OCI-LY7 (cell line): ENCODE measurements around the gene SOX12. TPM values are rescaled to one million over a fixed set of nuclear protein-coding genes. Genes with fewer than 3 reads are reported as not detected.

Experiments
- BruUV-seq: library from RNA; stranded (reverse); fragments of 400-500 nt; replicated peaks from 2 replicates; lab custom pipeline; 2021; lab: Mats Ljungman, UMichigan
- CTCF ChIA-PET: fragments of 300-600 bp; sonication (Branson Sonifier 250); formaldehyde crosslinking; loops from one replicate; lab custom pipeline; 2022; ENCODE audit warnings: antibody characterized with exemption; ENCODE audit not compliant: unreplicated experiment; lab: Charles Lee
- POLR2A ChIA-PET: fragments of 300-600 bp; sonication (Branson Sonifier 250); formaldehyde crosslinking; loops from one replicate; lab custom pipeline; 2022; ENCODE audit warnings: antibody characterized with exemption; lab: Charles Lee
- DNase-seq: peaks from one replicate; pipeline ENCODE4 v3.0.0-alpha.2; 2015; ENCODE audit warnings: low spot score
- H2AFZ ChIP-seq: fragments of 200-600 bp; sonication (generic), shearing (Covaris generic); 2 replicates; pipeline ENCODE4 v1.6.1; 2014; ENCODE audit warnings: mild to moderate bottlenecking, antibody characterized with exemption, low read length, moderate library complexity
- H3K27ac ChIP-seq: fragments of 200-600 bp; sonication (generic); 2 replicates; pipeline ENCODE4 v1.5.1; 2014; ENCODE audit warnings: mixed run types, low read depth, mild to moderate bottlenecking, moderate library complexity, low read length, inconsistent platforms; ENCODE audit not compliant: poor library complexity, severe bottlenecking
- H3K36me3 ChIP-seq: fragments of 200-600 bp; sonication (generic); 2 replicates; pipeline ENCODE4 v1.6.1; 2014; ENCODE audit warnings: mild to moderate bottlenecking, antibody characterized with exemption, low read length, moderate library complexity, mixed read lengths; ENCODE audit not compliant: insufficient read depth
- H3K4me1 ChIP-seq: fragments of 200-600 bp; sonication (generic); 2 replicates; pipeline ENCODE4 v1.5.1; 2014; ENCODE audit warnings: mild to moderate bottlenecking, low read length; ENCODE audit not compliant: insufficient read depth, poor library complexity, severe bottlenecking
- H3K4me2 ChIP-seq: fragments of 200-600 bp; sonication (generic); 2 replicates; pipeline ENCODE4 v1.6.1; 2014; ENCODE audit warnings: mild to moderate bottlenecking, low read length
- H3K4me3 ChIP-seq: fragments of 200-600 bp; sonication (generic); 2 replicates; pipeline ENCODE4 v1.5.1; 2014; ENCODE audit warnings: mild to moderate bottlenecking, low read depth, low read length; ENCODE audit not compliant: poor library complexity, severe bottlenecking
- H3K79me2 ChIP-seq: fragments of 200-600 bp; sonication (generic); 2 replicates; pipeline ENCODE4 v1.6.1; 2016; ENCODE audit warnings: low read depth, mild to moderate bottlenecking, low read length, moderate library complexity, mixed read lengths; ENCODE audit not compliant: insufficient read depth
- H3K9me2 ChIP-seq: fragments of 200-600 bp; sonication (generic); 2 replicates; pipeline ENCODE4 v1.6.1; 2016; ENCODE audit warnings: mild to moderate bottlenecking, low read length, mixed read lengths; ENCODE audit not compliant: insufficient read depth
- H3K9me3 ChIP-seq: fragments of 200-600 bp; sonication (generic); 2 replicates; pipeline ENCODE4 v1.6.1; 2014; ENCODE audit warnings: mild to moderate bottlenecking, mixed run types, low read length, mixed read lengths
- H4K20me1 ChIP-seq: fragments of 200-600 bp; sonication (generic); 2 replicates; pipeline ENCODE4 v1.6.1; 2014; ENCODE audit warnings: mild to moderate bottlenecking, antibody characterized with exemption, low read length, moderate library complexity, mixed read lengths; ENCODE audit not compliant: insufficient read depth
- EZH2phosphoT487 ChIP-seq: fragments of 200-600 bp; sonication (generic); IDR thresholded peaks from 2 replicates; pipeline ENCODE4 v1.6.1; 2018; ENCODE audit warnings: low read depth, borderline replicate concordance, mild to moderate bottlenecking, mixed run types, antibody characterized with exemption, low read length, moderate library complexity, mixed read lengths
- intact Hi-C: fragments of 100-400 bp; cut with micrococcal nuclease; formaldehyde crosslinking; loops from one replicate; pipeline ENCODE4 v1.10.0; 2022; ENCODE audit not compliant: unreplicated experiment
- total RNA-seq, 2 experiments: library from RNA; depleted of rRNA in 1 of 2; stranded (reverse); fragments of >200 nt in 1 of 2; shearing (Covaris generic) in 1 of 2; gene quantifications; 2 replicates each; pipeline ENCODE4 v1.2.3, GENCODE V29; 2014 to 2022
- TF ChIP-seq, protein P1 (sequence below): fragments of 200-600 bp; sonication (generic); conservative IDR thresholded peaks from 2 replicates; pipeline ENCODE4 v1.5.1; 2014; ENCODE audit warnings: mild to moderate bottlenecking, antibody characterized with exemption, low read length, moderate library complexity, mixed read lengths

The SOX12 gene
- total RNA-seq, 2 experiments from 2014 or later: 16.4 to 43.8 TPM

DNA sequence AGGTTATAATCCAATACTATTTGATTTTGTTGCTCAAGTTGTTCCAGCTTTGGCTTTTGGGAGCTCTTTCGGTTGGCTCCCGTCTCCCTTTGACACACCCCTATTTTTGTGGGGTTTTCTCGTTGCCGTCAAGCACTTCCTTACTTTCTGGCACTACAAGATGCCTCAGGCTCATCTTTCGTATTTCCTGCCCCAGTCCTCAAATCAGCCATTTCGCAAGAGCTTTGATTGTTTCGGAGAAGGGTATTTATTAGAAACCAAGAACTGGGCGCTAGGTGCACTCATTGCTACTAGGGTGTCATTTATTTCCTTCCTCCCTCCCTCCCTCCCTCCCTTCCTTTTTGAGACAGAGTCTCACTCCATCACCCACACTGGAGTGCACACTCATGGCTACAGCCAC, 13.3 kb upstream of the SOX12 start:
- Histone ChIP-seq H2AFZ (no peak overlapping the region), H3K9me2 (no peaks in the 10 kb centered on the region), H3K9me3 (no peaks in the 10 kb centered on the region), H4K20me1 (no peaks in the 10 kb centered on the region), H3K36me3 (no peaks in the 10 kb centered on the region), H3K4me1 (peaks cover 17% of the 10 kb centered on the region), H3K4me2 (no peak overlapping the region), H3K27ac (no peak overlapping the region), H3K79me2 (no peaks in the 10 kb centered on the region), H3K4me3 (no peak overlapping the region)
- TF ChIP-seq, protein P1, sequence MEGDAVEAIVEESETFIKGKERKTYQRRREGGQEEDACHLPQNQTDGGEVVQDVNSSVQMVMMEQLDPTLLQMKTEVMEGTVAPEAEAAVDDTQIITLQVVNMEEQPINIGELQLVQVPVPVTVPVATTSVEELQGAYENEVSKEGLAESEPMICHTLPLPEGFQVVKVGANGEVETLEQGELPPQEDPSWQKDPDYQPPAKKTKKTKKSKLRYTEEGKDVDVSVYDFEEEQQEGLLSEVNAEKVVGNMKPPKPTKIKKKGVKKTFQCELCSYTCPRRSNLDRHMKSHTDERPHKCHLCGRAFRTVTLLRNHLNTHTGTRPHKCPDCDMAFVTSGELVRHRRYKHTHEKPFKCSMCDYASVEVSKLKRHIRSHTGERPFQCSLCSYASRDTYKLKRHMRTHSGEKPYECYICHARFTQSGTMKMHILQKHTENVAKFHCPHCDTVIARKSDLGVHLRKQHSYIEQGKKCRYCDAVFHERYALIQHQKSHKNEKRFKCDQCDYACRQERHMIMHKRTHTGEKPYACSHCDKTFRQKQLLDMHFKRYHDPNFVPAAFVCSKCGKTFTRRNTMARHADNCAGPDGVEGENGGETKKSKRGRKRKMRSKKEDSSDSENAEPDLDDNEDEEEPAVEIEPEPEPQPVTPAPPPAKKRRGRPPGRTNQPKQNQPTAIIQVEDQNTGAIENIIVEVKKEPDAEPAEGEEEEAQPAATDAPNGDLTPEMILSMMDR: no peak
- no peak for TF ChIP-seq EZH2phosphoT487
- no TSS peak for BruUV-seq
- intact Hi-C loops: no loop called here
- POLR2A ChIA-PET: interaction anchor here (0.5 to 1.5 kb wide), 3 partner anchors 12 to 28 kb away, joined by 3 to 4 read pairs (median 4); partner anchors contain the start of gene SOX12
- DNase-seq: no peak
- CTCF ChIA-PET: no interaction called here

DNA sequence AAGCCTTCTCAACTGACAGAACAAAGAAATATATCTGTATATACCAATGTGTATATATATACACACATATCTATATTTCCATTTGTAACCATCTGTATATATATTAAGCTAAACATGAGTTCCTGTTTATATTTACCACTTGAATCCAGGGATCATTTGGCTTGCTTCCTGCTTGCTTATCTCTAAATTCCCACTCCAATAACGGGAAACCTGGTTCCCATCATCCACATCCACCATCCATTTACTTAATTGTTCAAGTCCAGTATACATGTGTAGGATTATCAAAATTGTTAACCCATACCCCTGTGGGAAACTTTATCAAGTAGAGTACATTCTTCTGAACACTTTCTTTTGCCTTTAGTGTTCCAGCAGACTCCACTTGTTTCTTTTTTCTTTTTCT, 12.5 kb upstream of the SOX12 start:
- Histone ChIP-seq H3K36me3 (no peaks in the 10 kb centered on the region), H2AFZ (no peak overlapping the region), H4K20me1 (no peaks in the 10 kb centered on the region), H3K4me3 (no peak overlapping the region), H3K9me2 (no peaks in the 10 kb centered on the region), H3K27ac (no peak overlapping the region), H3K79me2 (no peaks in the 10 kb centered on the region), H3K4me1 (peaks cover 17% of the 10 kb centered on the region), H3K9me3 (no peaks in the 10 kb centered on the region), H3K4me2 (no peak overlapping the region)
- no peak for DNase-seq
- CTCF ChIA-PET: no interaction called here
- TF ChIP-seq, protein P1: no peak
- no peak for TF ChIP-seq EZH2phosphoT487
- BruUV-seq: no TSS peak
- intact Hi-C loops: no loop called here
- POLR2A ChIA-PET: interaction anchor here (0.7 to 1.5 kb wide), 3 partner anchors 11 to 193 kb away, joined by 3 to 4 read pairs (median 3); partner anchors contain the start of gene SOX12

DNA sequence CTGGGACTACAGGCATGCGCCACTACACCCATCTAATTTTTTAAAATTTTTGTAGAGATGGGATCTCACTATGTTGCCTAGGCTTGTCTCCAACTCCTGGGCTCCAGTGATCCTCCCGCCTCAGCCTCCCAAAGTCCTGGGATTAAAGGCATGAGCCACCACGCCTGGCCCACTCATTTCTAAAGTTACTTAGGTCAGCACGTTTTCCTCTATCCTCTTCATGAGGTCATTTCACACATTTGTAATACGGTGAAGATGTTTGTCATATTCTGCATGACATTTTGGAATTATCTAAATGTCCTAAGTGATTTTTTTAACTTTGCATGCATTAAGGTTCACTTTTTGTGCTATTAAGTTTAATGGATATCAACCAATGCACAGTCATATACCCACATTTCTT, 11.9 kb upstream of the SOX12 start:
- no peak for DNase-seq
- H3K4me2 ChIP-seq: no peak overlapping the region
- no peaks in the 10 kb centered on the region for H3K79me2 ChIP-seq
- no peaks in the 10 kb centered on the region for H3K9me2 ChIP-seq
- no peak overlapping the region for H3K27ac ChIP-seq
- peaks cover 17% of the 10 kb centered on the region for H3K4me1 ChIP-seq
- intact Hi-C loops: no loop called here
- ChIA-PET CTCF (no interaction called here), POLR2A (no interaction called here)
- H3K36me3 ChIP-seq: no peaks in the 10 kb centered on the region
- H3K9me3 ChIP-seq: no peaks in the 10 kb centered on the region
- H2AFZ ChIP-seq: no peak overlapping the region
- TF ChIP-seq EZH2phosphoT487: no peak
- TF ChIP-seq, protein P1: no peak
- no peak overlapping the region for H3K4me3 ChIP-seq
- no peaks in the 10 kb centered on the region for H4K20me1 ChIP-seq
- no TSS peak for BruUV-seq
